ENCODE results near the gene RHOF.
A peak's percentile ranks its signal among the peaks of the same experiment; 100 is the strongest.

RHOF gene

GRCh38 chr12:121767525-121768016 lies 25.9 kb downstream of the RHOF start:
- Histone ChIP-seq H3K79me2 (ENCODE audit: control insufficient read depth, insufficient read depth, low read length, poor library complexity) (no peaks in the 10 kb centered on the region), H3K4me1 (ENCODE audit: control insufficient read depth in 1 of 2, insufficient read depth in 2 of 2, low read length in 2 of 2) (peaks cover 16 to 22% of the 10 kb centered on the region in 2 experiments), H3K14ac (ENCODE audit: low read length) (no peak overlapping the region), H4K91ac (ENCODE audit: low read depth, low read length) (no peak overlapping the region), H4K8ac (ENCODE audit: low read depth, low read length) (no peak overlapping the region), H3K23ac (ENCODE audit: low read length) (no peak overlapping the region), H2BK120ac (ENCODE audit: insufficient read depth, low read length, poor library complexity) (no peak overlapping the region), H3K4ac (ENCODE audit: low read depth, low read length) (no peak overlapping the region), H3K27ac (ENCODE audit: low read depth, low read length) (no peak overlapping the region), H3K9ac (ENCODE audit: low read length) (no peak overlapping the region), H2BK12ac (ENCODE audit: low read length) (no peak overlapping the region), H2AFZ (ENCODE audit: insufficient read depth, low read length, poor library complexity) (no peak overlapping the region), H4K12ac (ENCODE audit: low read depth, low read length) (no peak overlapping the region), H3K36me3 (ENCODE audit: control insufficient read depth in 1 of 2, insufficient read depth in 2 of 2, low read length in 2 of 2) (peaks cover 3 to 5% of the 10 kb centered on the region in 2 experiments), H3K9me3 (ENCODE audit: insufficient read depth, low read depth, low read length) (no peaks in the 10 kb centered on the region), H3K27me3 (ENCODE audit: insufficient read depth, low read length) (no peaks in the 10 kb centered on the region), H3K79me1 (ENCODE audit: low read length) (no peaks in the 10 kb centered on the region), H2AK5ac (ENCODE audit: low read length) (no peak overlapping the region), H2BK5ac (ENCODE audit: low read depth, low read length, poor library complexity) (no peak overlapping the region), H3K18ac (ENCODE audit: low read length) (no peak overlapping the region), H3K4me2 (ENCODE audit: low read length) (no peak overlapping the region), H3K4me3 (ENCODE audit: low read depth, low read length) (no peak overlapping the region)
- WGBS (ENCODE audit: extremely low coverage, insufficient coverage, insufficient read length): no CpG with 5 or more reads among the region's 10 CpGs
- no peak for DNase-seq

GRCh38 chr12:121766290-121767039 lies 27.0 kb downstream of the RHOF start:
- Histone ChIP-seq H3K4me2 (ENCODE audit: low read length) (no peak overlapping the region), H4K8ac (ENCODE audit: low read depth, low read length) (no peak overlapping the region), H3K4ac (ENCODE audit: low read depth, low read length) (no peak overlapping the region), H3K4me3 (ENCODE audit: low read depth, low read length) (no peak overlapping the region), H3K18ac (ENCODE audit: low read length) (no peak overlapping the region), H3K4me1 (ENCODE audit: control insufficient read depth in 1 of 2, insufficient read depth in 2 of 2, low read length in 2 of 2) (peaks cover 16 to 30% of the 10 kb centered on the region in 2 experiments), H4K12ac (ENCODE audit: low read depth, low read length) (no peak overlapping the region), H3K9me3 (ENCODE audit: insufficient read depth, low read depth, low read length) (no peaks in the 10 kb centered on the region), H3K79me1 (ENCODE audit: low read length) (no peaks in the 10 kb centered on the region), H2AFZ (ENCODE audit: insufficient read depth, low read length, poor library complexity) (no peak overlapping the region), H2BK5ac (ENCODE audit: low read depth, low read length, poor library complexity) (no peak overlapping the region), H3K9ac (ENCODE audit: low read length) (no peak overlapping the region), H3K79me2 (ENCODE audit: control insufficient read depth, insufficient read depth, low read length, poor library complexity) (no peaks in the 10 kb centered on the region), H3K23ac (ENCODE audit: low read length) (no peak overlapping the region), H2AK5ac (ENCODE audit: low read length) (no peak overlapping the region), H3K36me3 (ENCODE audit: control insufficient read depth in 1 of 2, insufficient read depth in 2 of 2, low read length in 2 of 2) (peaks cover 3 to 7% of the 10 kb centered on the region in 2 experiments), H3K27me3 (ENCODE audit: insufficient read depth, low read length) (no peaks in the 10 kb centered on the region), H4K91ac (ENCODE audit: low read depth, low read length) (no peak overlapping the region), H2BK12ac (ENCODE audit: low read length) (no peak overlapping the region), H3K27ac (ENCODE audit: low read depth, low read length) (no peak overlapping the region), H3K14ac (ENCODE audit: low read length) (no peak overlapping the region), H2BK120ac (ENCODE audit: insufficient read depth, low read length, poor library complexity) (no peak overlapping the region)
- WGBS (ENCODE audit: extremely low coverage, insufficient coverage, insufficient read length): no CpG with 5 or more reads among the region's 5 CpGs
- DNase-seq: no peak

- H3K4me2 ChIP-seq (ENCODE audit: low read length): no peak overlapping the region
- WGBS (ENCODE audit: extremely low coverage, insufficient coverage, insufficient read length): no CpG with 5 or more reads among the region's 5 CpGs
- no peak overlapping the region for H3K9ac ChIP-seq (ENCODE audit: low read length)
- H2AK5ac ChIP-seq (ENCODE audit: low read length): no peak overlapping the region
- H4K91ac ChIP-seq (ENCODE audit: low read depth, low read length): no peak overlapping the region
- H3K9me3 ChIP-seq (ENCODE audit: insufficient read depth, low read depth, low read length): no peaks in the 10 kb centered on the region
- H3K4me3 ChIP-seq (ENCODE audit: low read depth, low read length): no peak overlapping the region
- H4K8ac ChIP-seq (ENCODE audit: low read depth, low read length): no peak overlapping the region
- H3K14ac ChIP-seq (ENCODE audit: low read length): no peak overlapping the region
- H3K27me3 ChIP-seq (ENCODE audit: insufficient read depth, low read length): no peaks in the 10 kb centered on the region
- no peak overlapping the region for H3K18ac ChIP-seq (ENCODE audit: low read length)
- no peak overlapping the region for H2AFZ ChIP-seq (ENCODE audit: insufficient read depth, low read length, poor library complexity)
- no peak overlapping the region for H4K12ac ChIP-seq (ENCODE audit: low read depth, low read length)
- H3K4me1 ChIP-seq (ENCODE audit: control insufficient read depth in 1 of 2, insufficient read depth in 2 of 2, low read length in 2 of 2): peaks cover 11 to 28% of the 10 kb centered on the region in 2 experiments
- no peak overlapping the region for H2BK12ac ChIP-seq (ENCODE audit: low read length)
- no peaks in the 10 kb centered on the region for H3K79me2 ChIP-seq (ENCODE audit: control insufficient read depth, insufficient read depth, low read length, poor library complexity)
- H3K23ac ChIP-seq (ENCODE audit: low read length): no peak overlapping the region
- no peak overlapping the region for H3K27ac ChIP-seq (ENCODE audit: low read depth, low read length)
- H2BK120ac ChIP-seq (ENCODE audit: insufficient read depth, low read length, poor library complexity): no peak overlapping the region
- H3K4ac ChIP-seq (ENCODE audit: low read depth, low read length): no peak overlapping the region
- H3K79me1 ChIP-seq (ENCODE audit: low read length): no peaks in the 10 kb centered on the region
- H2BK5ac ChIP-seq (ENCODE audit: low read depth, low read length, poor library complexity): no peak overlapping the region
- DNase-seq: peak in 1 of 2 donors; percentile 28
- peaks cover 3 to 7% of the 10 kb centered on the region in 2 experiments for H3K36me3 ChIP-seq (ENCODE audit: control insufficient read depth in 1 of 2, insufficient read depth in 2 of 2, low read length in 2 of 2)
Measured at GRCh38 chr12:121765573-121765972, 27.9 kb downstream of the RHOF start.

GRCh38 chr12:121764808-121765207 lies 28.7 kb downstream of the RHOF start:
- H4K12ac ChIP-seq (ENCODE audit: low read depth, low read length): no peak overlapping the region
- no peaks in the 10 kb centered on the region for H3K79me1 ChIP-seq (ENCODE audit: low read length)
- peaks cover 7 to 20% of the 10 kb centered on the region in 2 experiments for H3K4me1 ChIP-seq (ENCODE audit: control insufficient read depth in 1 of 2, insufficient read depth in 2 of 2, low read length in 2 of 2)
- H3K9ac ChIP-seq (ENCODE audit: low read length): no peak overlapping the region
- H3K27me3 ChIP-seq (ENCODE audit: insufficient read depth, low read length): no peaks in the 10 kb centered on the region
- no CpG with 5 or more reads among the region's 3 CpGs for WGBS (ENCODE audit: extremely low coverage, insufficient coverage, insufficient read length)
- H3K79me2 ChIP-seq (ENCODE audit: control insufficient read depth, insufficient read depth, low read length, poor library complexity): no peaks in the 10 kb centered on the region
- H3K18ac ChIP-seq (ENCODE audit: low read length): no peak overlapping the region
- H4K91ac ChIP-seq (ENCODE audit: low read depth, low read length): no peak overlapping the region
- no peak overlapping the region for H3K23ac ChIP-seq (ENCODE audit: low read length)
- no peak overlapping the region for H2BK5ac ChIP-seq (ENCODE audit: low read depth, low read length, poor library complexity)
- no peak overlapping the region for H3K4me2 ChIP-seq (ENCODE audit: low read length)
- no peaks in the 10 kb centered on the region for H3K9me3 ChIP-seq (ENCODE audit: insufficient read depth, low read depth, low read length)
- no peak overlapping the region for H2BK120ac ChIP-seq (ENCODE audit: insufficient read depth, low read length, poor library complexity)
- no peak overlapping the region for H2AFZ ChIP-seq (ENCODE audit: insufficient read depth, low read length, poor library complexity)
- no peak overlapping the region for H3K4me3 ChIP-seq (ENCODE audit: low read depth, low read length)
- no peak overlapping the region for H4K8ac ChIP-seq (ENCODE audit: low read depth, low read length)
- no peak overlapping the region for H2BK12ac ChIP-seq (ENCODE audit: low read length)
- H3K27ac ChIP-seq (ENCODE audit: low read depth, low read length): no peak overlapping the region
- DNase-seq: no peak
- H3K36me3 ChIP-seq (ENCODE audit: control insufficient read depth in 1 of 2, insufficient read depth in 2 of 2, low read length in 2 of 2): peaks cover 3 to 7% of the 10 kb centered on the region in 2 experiments
- H3K4ac ChIP-seq (ENCODE audit: low read depth, low read length): no peak overlapping the region
- no peak overlapping the region for H3K14ac ChIP-seq (ENCODE audit: low read length)
- no peak overlapping the region for H2AK5ac ChIP-seq (ENCODE audit: low read length)

Measured in trophoblast cell (in vitro differentiated cells and primary cell).